ENCODE measurements around the gene EXOC3. TPM values are rescaled to one million over a fixed set of nuclear protein-coding genes. Genes with fewer than 3 reads are reported as not detected.
A peak's percentile ranks its signal among the peaks of the same experiment; 100 is the strongest.

EXOC3 gene
- total and polyA plus RNA-seq, 2 of the 8 experiments (the other 6 are each of a cell fraction or from before 2014, with no cell fraction given) = 14.4 to 30.0 TPM

DNA sequence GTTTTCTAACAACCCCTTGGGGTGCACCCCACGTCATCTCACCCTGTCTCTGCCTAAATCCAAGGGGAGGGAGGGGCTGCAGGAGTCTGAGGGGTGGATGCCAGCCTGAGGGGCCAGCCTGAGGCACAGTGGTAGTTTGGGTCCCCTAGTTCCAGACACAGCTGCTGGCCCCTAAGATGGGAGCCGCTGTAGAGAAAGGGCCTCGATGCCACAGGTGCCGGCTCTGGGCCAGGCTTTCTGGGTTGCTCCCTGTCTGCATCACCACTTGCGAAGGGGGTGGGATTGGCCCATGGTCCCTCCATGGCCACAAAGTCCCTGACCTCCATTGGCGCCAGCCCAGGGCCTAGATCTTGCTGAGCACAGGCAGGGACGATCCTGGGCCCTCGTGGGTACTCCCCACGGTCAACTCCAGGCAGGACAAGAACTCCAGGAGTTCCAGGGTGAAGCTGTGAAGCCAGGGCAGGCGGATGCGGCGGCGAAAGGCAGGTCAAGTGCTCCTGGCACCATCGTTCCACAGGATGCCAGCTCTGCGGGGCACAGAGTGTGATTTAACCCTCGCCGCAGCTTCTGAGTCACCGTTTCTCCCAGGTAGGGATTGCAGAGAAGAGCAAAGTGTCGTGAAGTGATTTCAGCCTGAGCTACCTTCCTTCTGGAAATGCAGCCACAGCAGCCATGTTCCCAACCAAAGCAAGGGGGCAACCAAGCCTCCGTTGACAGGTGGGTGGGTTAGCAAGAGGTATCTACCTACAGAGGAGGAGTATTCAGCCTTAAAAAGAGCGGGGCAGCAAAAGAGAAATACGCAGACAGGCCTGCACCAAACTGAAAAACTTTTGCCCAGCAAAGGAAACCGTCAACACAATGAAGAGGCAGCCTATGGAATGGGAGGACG lies 41.6 kb upstream of the EXOC3 start:
- Histone ChIP-seq H4K8ac (ENCODE audit: extremely low read depth, insufficient read depth, low read length) (no peak overlapping the region), H3K27ac (ENCODE audit: low read depth, low read length) (no peak overlapping the region), H3K23me2 (ENCODE audit: low read depth, low read length) (no peaks in the 10 kb centered on the region), H3K18ac (ENCODE audit: extremely low read depth, low read length) (no peak overlapping the region), H4K5ac (ENCODE audit: insufficient read length, low read depth, low read length) (no peak overlapping the region), H4K20me1 (replicated peaks in 1 of 2; ENCODE audit: control insufficient read depth in 1 of 2, insufficient read depth in 2 of 2, low read length in 2 of 2) (no peaks in the 10 kb centered on the region), H3K4me3 (ENCODE audit: extremely low read depth in 1 of 4, insufficient read depth in 2 of 4, low read depth in 3 of 4, low read length in 4 of 4) (no peak overlapping the region), H4K91ac (replicated peaks; ENCODE audit: insufficient read length, low read length) (peak overlapping the region; percentile 65), H2BK120ac (replicated peaks; ENCODE audit: low read depth, low read length) (no peak overlapping the region), H3K14ac (ENCODE audit: insufficient read length) (no peak overlapping the region), H3K79me2 (ENCODE audit: control insufficient read depth in 1 of 2, insufficient read depth in 2 of 2, low read length in 2 of 2) (no peaks in the 10 kb centered on the region), H3K9ac (replicated peaks in 1 of 4; ENCODE audit: extremely low read depth in 1 of 4, low read depth in 3 of 4, low read length in 3 of 4) (no peak overlapping the region), H2AK5ac (ENCODE audit: low read depth, low read length) (0 out of 2 replicates have a peak overlapping the region, but pooled peaks have one; percentile 9), H3K23ac (ENCODE audit: insufficient read length) (no peak overlapping the region), H2BK5ac (ENCODE audit: low read depth, low read length) (peak overlapping the region; percentile 24; the same call in 1 of the 2 replicates), H3K56ac (replicated peaks; ENCODE audit: insufficient read length, low read depth, low read length) (no peak overlapping the region), H3K4me2 (ENCODE audit: insufficient read depth in 1 of 2, low read depth in 2 of 2, low read length in 2 of 2) (no peak overlapping the region), H2BK15ac (ENCODE audit: low read length) (no peak overlapping the region), H2BK20ac (ENCODE audit: low read length) (no peak overlapping the region), H3K27me3 (replicated peaks in 1 of 4; ENCODE audit: control insufficient read depth in 3 of 4, extremely low read depth in 1 of 4, insufficient read depth in 3 of 4, low read length in 3 of 4) (peaks cover 0 to 1% (median 0%) of the 10 kb centered on the region in 4 experiments; a peak in 3 of 7 replicates), H2BK12ac (ENCODE audit: low read depth, low read length) (no peak overlapping the region), H3K4ac (replicated peaks; ENCODE audit: insufficient read length, low read depth, low read length) (no peak overlapping the region), H3K79me1 (ENCODE audit: low read depth, low read length) (no peaks in the 10 kb centered on the region), H2AFZ (ENCODE audit: low read length) (no peak overlapping the region), H3K4me1 (replicated peaks in 1 of 4; ENCODE audit: control insufficient read depth in 3 of 4, insufficient read depth in 4 of 4, low read length in 3 of 4) (peaks cover 0 to 16% (median 11%) of the 10 kb centered on the region in 4 experiments; a peak in 5 of 7 replicates), H3K36me3 (ENCODE audit: control insufficient read depth in 2 of 4, insufficient read depth in 4 of 4, low read length in 3 of 4) (no peaks in the 10 kb centered on the region), H3K9me3 (ENCODE audit: insufficient read depth in 2 of 2, low read depth in 1 of 2, low read length in 1 of 2) (no peaks in the 10 kb centered on the region)
- FAIRE-seq (no peak), DNase-seq (ENCODE audit: low read depth in 1 of 2, low spot score in 2 of 2) (no peak)
- POLR2A ChIA-PET (ENCODE audit: partially characterized antibody) = interaction anchor here (0.8 to 1.1 kb wide), 2 partner anchors 10 to 12 kb away, joined by 4 read pairs; no protein-coding TSS in a partner anchor
- 92% methylated on average over 24 of the region's 24 CpGs; no CpG with 5 or more reads in 1 of the 2 experiments for WGBS, 2 experiments (ENCODE audit: extremely low coverage in 1 of 2, insufficient coverage in 1 of 2, insufficient read length in 1 of 2, insufficient replicate concordance in 2 of 2, low coverage in 1 of 2, low lambda C conversion rate in 2 of 2, missing lambda C conversion rate in 1 of 2)
- CTCF ChIA-PET (ENCODE audit: partially characterized antibody) = interaction anchor here (0.8 to 1.9 kb wide), 5 partner anchors 10 to 158 kb away, joined by 3 to 6 read pairs (median 3); no protein-coding TSS in a partner anchor
- TF ChIP-seq SIRT6 (IDR thresholded peaks at IDR 0.05; ENCODE audit: low read length) (no peak), SP2 (IDR thresholded peaks at IDR 0.05; ENCODE audit: low read length) (no peak), YY1 (IDR thresholded peaks at IDR 0.05; ENCODE audit: low read depth, low read length) (no peak), SRF (IDR thresholded peaks at IDR 0.05; ENCODE audit: low read depth, low read length) (no peak), CHD2 (IDR thresholded peaks at IDR 0.05; ENCODE audit: low read length) (no peak), SP4 (IDR thresholded peaks at IDR 0.05; ENCODE audit: low read length) (no peak), RFX5 (IDR thresholded peaks at IDR 0.05; ENCODE audit: borderline replicate concordance, low read depth, low read length) (no peak), RXRA (IDR thresholded peaks at IDR 0.05; ENCODE audit: insufficient read depth, low read depth, low read length) (no peak), JUN (IDR thresholded peaks at IDR 0.05; ENCODE audit: low read depth, low read length) (no peak), TCF12 (IDR thresholded peaks at IDR 0.05; ENCODE audit: low read depth, low read length) (no peak), CBX5 (IDR thresholded peaks at IDR 0.05; ENCODE audit: low read depth, low read length) (no peak), HDAC6 (IDR thresholded peaks at IDR 0.05; ENCODE audit: low read depth, low read length) (no peak)
